ENCODE data around the gene KIAA1671.

DNA sequence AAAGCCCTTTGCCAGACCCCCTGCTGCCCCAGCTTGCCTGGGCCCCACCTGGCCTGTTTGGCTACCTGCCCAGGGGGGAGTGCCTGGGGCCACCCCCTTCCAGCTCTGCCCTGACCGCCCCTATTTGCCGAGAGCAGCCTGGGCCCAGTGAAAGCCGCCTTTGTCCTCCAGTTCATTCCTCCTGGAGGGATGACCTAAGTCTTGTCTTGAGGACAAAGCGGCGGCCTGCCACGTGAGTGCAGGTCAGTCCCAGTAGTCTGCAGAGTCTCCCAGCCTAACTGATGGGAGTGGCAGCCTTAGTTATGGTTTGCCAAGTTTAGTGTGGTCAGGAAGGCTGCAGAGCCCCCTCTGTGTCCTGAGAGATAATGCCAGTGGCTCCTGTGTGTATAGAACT is 131.3 kb downstream of the KIAA1671 start:
- TF ChIP-seq, protein P1, sequence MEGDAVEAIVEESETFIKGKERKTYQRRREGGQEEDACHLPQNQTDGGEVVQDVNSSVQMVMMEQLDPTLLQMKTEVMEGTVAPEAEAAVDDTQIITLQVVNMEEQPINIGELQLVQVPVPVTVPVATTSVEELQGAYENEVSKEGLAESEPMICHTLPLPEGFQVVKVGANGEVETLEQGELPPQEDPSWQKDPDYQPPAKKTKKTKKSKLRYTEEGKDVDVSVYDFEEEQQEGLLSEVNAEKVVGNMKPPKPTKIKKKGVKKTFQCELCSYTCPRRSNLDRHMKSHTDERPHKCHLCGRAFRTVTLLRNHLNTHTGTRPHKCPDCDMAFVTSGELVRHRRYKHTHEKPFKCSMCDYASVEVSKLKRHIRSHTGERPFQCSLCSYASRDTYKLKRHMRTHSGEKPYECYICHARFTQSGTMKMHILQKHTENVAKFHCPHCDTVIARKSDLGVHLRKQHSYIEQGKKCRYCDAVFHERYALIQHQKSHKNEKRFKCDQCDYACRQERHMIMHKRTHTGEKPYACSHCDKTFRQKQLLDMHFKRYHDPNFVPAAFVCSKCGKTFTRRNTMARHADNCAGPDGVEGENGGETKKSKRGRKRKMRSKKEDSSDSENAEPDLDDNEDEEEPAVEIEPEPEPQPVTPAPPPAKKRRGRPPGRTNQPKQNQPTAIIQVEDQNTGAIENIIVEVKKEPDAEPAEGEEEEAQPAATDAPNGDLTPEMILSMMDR (conservative IDR thresholded peaks at IDR 0.05; ENCODE audit: low read depth, low read length), result no peak
- TF ChIP-seq CHD1 (IDR thresholded peaks at IDR 0.05; ENCODE audit: low read depth, low read length), result no peak
- TF ChIP-seq, protein P2, sequence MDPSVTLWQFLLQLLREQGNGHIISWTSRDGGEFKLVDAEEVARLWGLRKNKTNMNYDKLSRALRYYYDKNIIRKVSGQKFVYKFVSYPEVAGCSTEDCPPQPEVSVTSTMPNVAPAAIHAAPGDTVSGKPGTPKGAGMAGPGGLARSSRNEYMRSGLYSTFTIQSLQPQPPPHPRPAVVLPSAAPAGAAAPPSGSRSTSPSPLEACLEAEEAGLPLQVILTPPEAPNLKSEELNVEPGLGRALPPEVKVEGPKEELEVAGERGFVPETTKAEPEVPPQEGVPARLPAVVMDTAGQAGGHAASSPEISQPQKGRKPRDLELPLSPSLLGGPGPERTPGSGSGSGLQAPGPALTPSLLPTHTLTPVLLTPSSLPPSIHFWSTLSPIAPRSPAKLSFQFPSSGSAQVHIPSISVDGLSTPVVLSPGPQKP (IDR thresholded peaks at IDR 0.05; ENCODE audit: borderline replicate concordance, low read depth, low read length), result no peak
- no peak for TF ChIP-seq CEBPB (IDR thresholded peaks at IDR 0.05; ENCODE audit: low read depth, low read length)
- TF ChIP-seq POLR2A (IDR thresholded peaks at IDR 0.05; ENCODE audit: low read depth, low read length), result no peak
- TF ChIP-seq FOS (IDR thresholded peaks at IDR 0.05; ENCODE audit: low read depth, low read length), result no peak
- no peak for TF ChIP-seq SMC3 (IDR thresholded peaks at IDR 0.05; ENCODE audit: low read depth, low read length)
- no peak for TF ChIP-seq RCOR1 (IDR thresholded peaks at IDR 0.05; ENCODE audit: insufficient replicate concordance, low read length)
- no peak for TF ChIP-seq BHLHE40 (IDR thresholded peaks at IDR 0.05; ENCODE audit: low read depth, low read length)
- TF ChIP-seq, protein P3, sequence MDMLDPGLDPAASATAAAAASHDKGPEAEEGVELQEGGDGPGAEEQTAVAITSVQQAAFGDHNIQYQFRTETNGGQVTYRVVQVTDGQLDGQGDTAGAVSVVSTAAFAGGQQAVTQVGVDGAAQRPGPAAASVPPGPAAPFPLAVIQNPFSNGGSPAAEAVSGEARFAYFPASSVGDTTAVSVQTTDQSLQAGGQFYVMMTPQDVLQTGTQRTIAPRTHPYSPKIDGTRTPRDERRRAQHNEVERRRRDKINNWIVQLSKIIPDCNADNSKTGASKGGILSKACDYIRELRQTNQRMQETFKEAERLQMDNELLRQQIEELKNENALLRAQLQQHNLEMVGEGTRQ (IDR thresholded peaks at IDR 0.05; ENCODE audit: low read depth, low read length), result no peak
- no peak for TF ChIP-seq MAFK (IDR thresholded peaks at IDR 0.05; ENCODE audit: low read depth, low read length)
- no peak for TF ChIP-seq RFX5 (IDR thresholded peaks at IDR 0.05; ENCODE audit: low read depth, low read length)
- no peak for TF ChIP-seq RAD21 (IDR thresholded peaks at IDR 0.05; ENCODE audit: low read length)
- TF ChIP-seq NFE2L2 (IDR thresholded peaks at IDR 0.05; ENCODE audit: low read depth, low read length), result no peak
